SU-DHL-6 (cell line): ENCODE results near the gene AUH.

Experiments
- EZH2phosphoT487 ChIP-seq: fragments of 200-600 bp; sonication (generic), shearing (Covaris generic); conservative IDR thresholded peaks from 2 replicates; pipeline ENCODE4 v1.6.1; 2018; ENCODE audit warnings: mild to moderate bottlenecking, antibody characterized with exemption, low read length, moderate library complexity, mixed read lengths
- TF ChIP-seq, protein P1 (sequence below): fragments of 200-600 bp; sonication (generic); IDR thresholded peaks from one replicate; pipeline ENCODE4 v1.5.1; 2017; ENCODE audit warnings: antibody characterized with exemption, mild to moderate bottlenecking, low read length, moderate library complexity; ENCODE audit not compliant: insufficient read depth, poor library complexity, severe bottlenecking

DNA sequence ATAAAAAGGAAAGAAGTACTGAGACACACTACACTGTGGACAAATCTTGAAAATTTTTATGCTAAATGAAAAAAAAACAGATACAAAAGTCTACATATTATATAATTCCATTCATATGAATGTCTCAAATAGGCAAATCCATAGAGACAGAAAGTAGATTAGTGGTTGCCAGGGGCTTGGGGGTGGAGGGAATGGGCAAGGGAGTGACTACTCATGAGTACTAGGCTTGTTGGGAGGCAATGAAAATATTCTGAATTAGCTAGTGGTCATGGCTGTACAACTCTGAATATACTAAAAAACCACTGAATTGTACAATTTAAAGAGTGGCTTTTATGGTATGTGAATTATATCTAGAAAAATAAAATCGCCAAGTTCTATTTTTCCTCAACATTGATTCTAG lies 154.9 kb downstream of the AUH start:
- TF ChIP-seq, protein P1, sequence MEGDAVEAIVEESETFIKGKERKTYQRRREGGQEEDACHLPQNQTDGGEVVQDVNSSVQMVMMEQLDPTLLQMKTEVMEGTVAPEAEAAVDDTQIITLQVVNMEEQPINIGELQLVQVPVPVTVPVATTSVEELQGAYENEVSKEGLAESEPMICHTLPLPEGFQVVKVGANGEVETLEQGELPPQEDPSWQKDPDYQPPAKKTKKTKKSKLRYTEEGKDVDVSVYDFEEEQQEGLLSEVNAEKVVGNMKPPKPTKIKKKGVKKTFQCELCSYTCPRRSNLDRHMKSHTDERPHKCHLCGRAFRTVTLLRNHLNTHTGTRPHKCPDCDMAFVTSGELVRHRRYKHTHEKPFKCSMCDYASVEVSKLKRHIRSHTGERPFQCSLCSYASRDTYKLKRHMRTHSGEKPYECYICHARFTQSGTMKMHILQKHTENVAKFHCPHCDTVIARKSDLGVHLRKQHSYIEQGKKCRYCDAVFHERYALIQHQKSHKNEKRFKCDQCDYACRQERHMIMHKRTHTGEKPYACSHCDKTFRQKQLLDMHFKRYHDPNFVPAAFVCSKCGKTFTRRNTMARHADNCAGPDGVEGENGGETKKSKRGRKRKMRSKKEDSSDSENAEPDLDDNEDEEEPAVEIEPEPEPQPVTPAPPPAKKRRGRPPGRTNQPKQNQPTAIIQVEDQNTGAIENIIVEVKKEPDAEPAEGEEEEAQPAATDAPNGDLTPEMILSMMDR = no peak
- TF ChIP-seq EZH2phosphoT487 = no peak
